ENCODE results near the gene AOC2.

DNA sequence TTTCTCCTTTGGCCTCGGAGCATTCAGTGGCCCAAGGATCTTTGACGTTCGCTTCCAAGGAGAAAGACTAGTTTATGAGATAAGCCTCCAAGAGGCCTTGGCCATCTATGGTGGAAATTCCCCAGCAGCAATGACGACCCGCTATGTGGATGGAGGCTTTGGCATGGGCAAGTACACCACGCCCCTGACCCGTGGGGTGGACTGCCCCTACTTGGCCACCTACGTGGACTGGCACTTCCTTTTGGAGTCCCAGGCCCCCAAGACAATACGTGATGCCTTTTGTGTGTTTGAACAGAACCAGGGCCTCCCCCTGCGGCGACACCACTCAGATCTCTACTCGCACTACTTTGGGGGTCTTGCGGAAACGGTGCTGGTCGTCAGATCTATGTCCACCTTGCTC, 8.0 kb downstream of the AOC2 start:
- TF ChIP-seq, protein P1, sequence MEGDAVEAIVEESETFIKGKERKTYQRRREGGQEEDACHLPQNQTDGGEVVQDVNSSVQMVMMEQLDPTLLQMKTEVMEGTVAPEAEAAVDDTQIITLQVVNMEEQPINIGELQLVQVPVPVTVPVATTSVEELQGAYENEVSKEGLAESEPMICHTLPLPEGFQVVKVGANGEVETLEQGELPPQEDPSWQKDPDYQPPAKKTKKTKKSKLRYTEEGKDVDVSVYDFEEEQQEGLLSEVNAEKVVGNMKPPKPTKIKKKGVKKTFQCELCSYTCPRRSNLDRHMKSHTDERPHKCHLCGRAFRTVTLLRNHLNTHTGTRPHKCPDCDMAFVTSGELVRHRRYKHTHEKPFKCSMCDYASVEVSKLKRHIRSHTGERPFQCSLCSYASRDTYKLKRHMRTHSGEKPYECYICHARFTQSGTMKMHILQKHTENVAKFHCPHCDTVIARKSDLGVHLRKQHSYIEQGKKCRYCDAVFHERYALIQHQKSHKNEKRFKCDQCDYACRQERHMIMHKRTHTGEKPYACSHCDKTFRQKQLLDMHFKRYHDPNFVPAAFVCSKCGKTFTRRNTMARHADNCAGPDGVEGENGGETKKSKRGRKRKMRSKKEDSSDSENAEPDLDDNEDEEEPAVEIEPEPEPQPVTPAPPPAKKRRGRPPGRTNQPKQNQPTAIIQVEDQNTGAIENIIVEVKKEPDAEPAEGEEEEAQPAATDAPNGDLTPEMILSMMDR (IDR thresholded peaks at IDR 0.05; ENCODE audit: low read length) = no peak
- no peak for TF ChIP-seq EZH2 (IDR thresholded peaks at IDR 0.05; ENCODE audit: borderline replicate concordance, low read length)

All from OCI-LY1 (cell line).